H1 (cell line): Measurements from ENCODE around the gene METAP1D. TPM values are rescaled to one million over a fixed set of nuclear protein-coding genes. Genes with fewer than 3 reads are reported as not detected.
A peak's percentile ranks its signal among the peaks of the same experiment; 100 is the strongest.

ENCODE experiments used
- CTCF ChIA-PET: fragments of 300-600 bp; sonication (Branson Sonifier 250); formaldehyde crosslinking; loops from one replicate; lab custom pipeline; 2021; ENCODE audit not compliant: partially characterized antibody; lab: Charles Lee
- POLR2A ChIA-PET: fragments of 300-600 bp; sonication (Branson Sonifier 250); formaldehyde crosslinking; loops from one replicate; lab custom pipeline; 2021; ENCODE audit warnings: inconsistent platforms; ENCODE audit not compliant: partially characterized antibody; lab: Charles Lee
- DNase-seq, 2 experiments: peaks; one replicate each; pipeline versions ENCODE4 v3.0.0 to v3.0.0-alpha.2; 2010 to 2022; ENCODE audit warnings: low spot score in 2 of 2, low read depth in 1 of 2, mixed read lengths in 1 of 2
- FAIRE-seq: peaks from 2 replicates; lab custom pipeline; 2011; peaks lifted over from hg19 to GRCh38; lab: Jason Lieb, UNC
- H2AFZ ChIP-seq: 2 replicates; pipeline ENCODE4 v1.8.1; 2012; ENCODE audit warnings: low read length, inconsistent platforms
- H2AK5ac ChIP-seq: 2 replicates; pipeline ENCODE4 v1.6.1; 2013; ENCODE audit warnings: low read depth, low read length
- H2BK120ac ChIP-seq: replicated peaks from 2 replicates; pipeline ENCODE3; 2013; ENCODE audit warnings: low read depth, low read length, inconsistent platforms
- H2BK12ac ChIP-seq: 2 replicates; pipeline ENCODE4 v1.6.1; 2013; ENCODE audit warnings: low read depth, low read length
- H2BK15ac ChIP-seq: 2 replicates; pipeline ENCODE4 v1.6.1; 2013; ENCODE audit warnings: low read length
- H2BK20ac ChIP-seq: 2 replicates; pipeline ENCODE4 v1.6.1; 2013; ENCODE audit warnings: low read length
- H2BK5ac ChIP-seq: 2 replicates; pipeline ENCODE4 v1.6.1; 2013; ENCODE audit warnings: low read depth, low read length
- H3K14ac ChIP-seq: 2 replicates; pipeline ENCODE4 v1.6.1; 2013; ENCODE audit warnings: inconsistent platforms; ENCODE audit not compliant: insufficient read length
- H3K18ac ChIP-seq: 2 replicates; pipeline ENCODE4 v1.6.1; 2013; ENCODE audit warnings: low read length; ENCODE audit errors: extremely low read depth
- H3K23ac ChIP-seq: 2 replicates; pipeline ENCODE4 v1.6.1; 2013; ENCODE audit warnings: inconsistent platforms; ENCODE audit not compliant: insufficient read length
- H3K23me2 ChIP-seq: 2 replicates; pipeline ENCODE4 v1.6.1; 2013; ENCODE audit warnings: low read depth, low read length
- H3K27ac ChIP-seq: 2 replicates; pipeline ENCODE4 v1.6.1; 2011; ENCODE audit warnings: low read depth, low read length, inconsistent platforms
- H3K27me3 ChIP-seq, 4 experiments: replicated peaks in 1 of 4; 1 replicate in 1 of 4; 2 replicates in 3 of 4; pipeline versions ENCODE4 v1.6.1 to v1.8.1; 2011 to 2013; ENCODE audit warnings: low read length in 3 of 4, mild to moderate bottlenecking in 3 of 4, inconsistent platforms in 2 of 4, mixed read lengths in 2 of 4, moderate library complexity in 1 of 4; ENCODE audit not compliant: control insufficient read depth in 3 of 4, insufficient read depth in 3 of 4; ENCODE audit errors: extremely low read depth in 1 of 4
- H3K36me3 ChIP-seq, 4 experiments: 2 replicates each; pipeline versions ENCODE4 v1.6.1 to v1.8.1; 2011 to 2013; ENCODE audit warnings: mild to moderate bottlenecking in 4 of 4, low read length in 3 of 4, moderate library complexity in 2 of 4, control low read depth in 1 of 4, inconsistent platforms in 1 of 4; ENCODE audit not compliant: insufficient read depth in 4 of 4, control insufficient read depth in 2 of 4
- H3K4ac ChIP-seq: replicated peaks from 2 replicates; pipeline ENCODE3; 2013; ENCODE audit warnings: low read length, low read depth, mixed read lengths, inconsistent platforms; ENCODE audit not compliant: insufficient read length
- H3K4me1 ChIP-seq, 4 experiments: replicated peaks in 1 of 4; 1 replicate in 1 of 4; 2 replicates in 3 of 4; pipeline versions ENCODE4 v1.6.1 to v1.8.1; 2011 to 2013; ENCODE audit warnings: low read length in 3 of 4, inconsistent platforms in 2 of 4, mixed read lengths in 1 of 4; ENCODE audit not compliant: insufficient read depth in 4 of 4, control insufficient read depth in 3 of 4
- H3K4me2 ChIP-seq, 2 experiments: 2 replicates each; pipeline versions ENCODE4 v1.6.1 to v1.8.1; 2011 to 2013; ENCODE audit warnings: low read depth in 2 of 2, low read length in 2 of 2, control low read depth in 1 of 2, inconsistent platforms in 1 of 2, mild to moderate bottlenecking in 1 of 2; ENCODE audit not compliant: insufficient read depth in 1 of 2
- H3K4me3 ChIP-seq, 4 experiments: fragments of 200-600, 300-600 bp in 1 of 4; sonication (generic), shearing (Covaris generic), sonication (Bioruptor Twin) in 1 of 4; 2 replicates each; pipeline versions ENCODE4 v1.5.1 to v1.8.1; 2011 to 2016; ENCODE audit warnings: low read length in 4 of 4, low read depth in 3 of 4, control low read depth in 2 of 4, inconsistent platforms in 2 of 4, mild to moderate bottlenecking in 2 of 4, mixed read lengths in 1 of 4, moderate library complexity in 1 of 4; ENCODE audit not compliant: insufficient read depth in 2 of 4; ENCODE audit errors: extremely low read depth in 1 of 4
- H3K56ac ChIP-seq: replicated peaks from 2 replicates; pipeline ENCODE3; 2013; ENCODE audit warnings: low read depth, mild to moderate bottlenecking, mixed read lengths, low read length, inconsistent platforms; ENCODE audit not compliant: insufficient read length
- H3K79me1 ChIP-seq: 2 replicates; pipeline ENCODE4 v1.6.1; 2013; ENCODE audit warnings: low read depth, low read length, control low read depth
- H3K79me2 ChIP-seq, 2 experiments: 2 replicates each; pipeline versions ENCODE4 v1.6.1 to v1.8.1; 2012 to 2013; ENCODE audit warnings: low read length in 2 of 2, mild to moderate bottlenecking in 2 of 2, inconsistent platforms in 1 of 2; ENCODE audit not compliant: insufficient read depth in 2 of 2, control insufficient read depth in 1 of 2
- H3K9ac ChIP-seq, 4 experiments: replicated peaks in 1 of 4; 1 replicate in 1 of 4; 2 replicates in 3 of 4; pipeline versions ENCODE4 v1.6.1 to v1.8.1; 2011 to 2013; ENCODE audit warnings: low read depth in 3 of 4, low read length in 3 of 4, control low read depth in 2 of 4, mild to moderate bottlenecking in 2 of 4, moderate library complexity in 2 of 4, inconsistent platforms in 1 of 4; ENCODE audit errors: extremely low read depth in 1 of 4
- H3K9me3 ChIP-seq, 2 experiments: 2 replicates each; pipeline versions ENCODE4 v1.6.1 to v1.8.1; 2012 to 2013; ENCODE audit warnings: mild to moderate bottlenecking in 2 of 2, moderate library complexity in 2 of 2, control low read depth in 1 of 2, inconsistent platforms in 1 of 2, low read depth in 1 of 2, low read length in 1 of 2, mixed read lengths in 1 of 2; ENCODE audit not compliant: insufficient read depth in 2 of 2
- H4K20me1 ChIP-seq, 2 experiments: replicated peaks in 1 of 2; 2 replicates each; pipeline versions ENCODE3 to v1.8.1; 2011 to 2013; ENCODE audit warnings: inconsistent platforms in 2 of 2, low read length in 2 of 2, mild to moderate bottlenecking in 1 of 2; ENCODE audit not compliant: insufficient read depth in 2 of 2, control insufficient read depth in 1 of 2
- H4K5ac ChIP-seq: 2 replicates; pipeline ENCODE4 v1.6.1; 2013; ENCODE audit warnings: low read length, low read depth, mixed read lengths, inconsistent platforms; ENCODE audit not compliant: insufficient read length
- H4K8ac ChIP-seq: 2 replicates; pipeline ENCODE4 v1.8.0; 2013; ENCODE audit warnings: mild to moderate bottlenecking, moderate library complexity, low read length, inconsistent platforms; ENCODE audit not compliant: insufficient read depth; ENCODE audit errors: extremely low read depth
- H4K91ac ChIP-seq: replicated peaks from 2 replicates; pipeline ENCODE3; 2013; ENCODE audit warnings: low read length, mixed read lengths, inconsistent platforms; ENCODE audit not compliant: insufficient read length
- BACH1 ChIP-seq: IDR thresholded peaks from 2 replicates; pipeline ENCODE4 v1.6.1; 2012; ENCODE audit warnings: low read length, improper control_type of control experiment
- SIN3A ChIP-seq, 2 experiments: IDR thresholded peaks in 1 of 2; conservative IDR thresholded peaks in 1 of 2; 2 replicates each; pipeline ENCODE4 v1.6.1; 2011 to 2012; ENCODE audit warnings: low read length in 2 of 2, improper control_type of control experiment in 1 of 2, low read depth in 1 of 2, mild to moderate bottlenecking in 1 of 2
- WGBS, 2 experiments: shearing (Covaris generic) in 1 of 2; methylation state at CpG; one replicate each; pipeline versions ENCODE4 v1.1.6 to v1.1.7; 2013 to 2015; ENCODE audit warnings: low lambda C conversion rate in 2 of 2, mixed read lengths in 2 of 2, inconsistent platforms in 1 of 2, low coverage in 1 of 2, missing lambda C conversion rate in 1 of 2; ENCODE audit not compliant: insufficient replicate concordance in 2 of 2, insufficient coverage in 1 of 2, insufficient read length in 1 of 2; ENCODE audit errors: extremely low coverage in 1 of 2, missing lambda C conversion rate in 1 of 2; 5-methylcytosine and 5-hydroxymethylcytosine counted together
- polyA plus RNA-seq, 7 experiments: library from polyadenylated mRNA; depleted of rRNA in 3 of 7; stranded (reverse) in 5 of 7; unstranded in 2 of 7; fragments of >200 nt in 5 of 7; fragments of 200-250 nt in 2 of 7; gene quantifications; 1 replicate in 5 of 7; 2 replicates in 1 of 7; 4 replicates in 1 of 7; pipeline versions ENCODE4 v1.2.1 to v1.2.3, GENCODE V29; 2011 to 2013; ENCODE audit warnings: missing spikeins in 2 of 7, mixed read lengths in 2 of 7
- total RNA-seq: library from RNA; stranded (reverse); fragmentation: NEBNext Ultra II Directional; extraction: Animal tissue kit (Norgen Biotek cat#: 25700); gene quantifications from 2 replicates; pipeline ENCODE4 v1.2.1, GENCODE V29; 2021
- TF ChIP-seq, protein P1 (sequence below): IDR thresholded peaks from 2 replicates; pipeline ENCODE4 v1.6.1; 2011; ENCODE audit warnings: low read length, improper control_type of control experiment
- TF ChIP-seq, protein P2 (sequence below): IDR thresholded peaks from 2 replicates; pipeline ENCODE4 v1.6.1; 2012; ENCODE audit warnings: inconsistent platforms

The METAP1D gene
- total and polyA plus RNA-seq, 2 of the 8 experiments (the other 6 are each of a cell fraction or from before 2014, with no cell fraction given) = 3.9 to 6.2 TPM

GRCh38 chr2:172013396-172013795, 13.6 kb downstream of the METAP1D start:
- Histone ChIP-seq H3K27me3 (no peaks in the 10 kb centered on the region), H3K4me1 (peaks cover 0 to 14% (median 5%) of the 10 kb centered on the region in 4 experiments; a peak in 4 of 7 replicates), H3K79me1 (no peaks in the 10 kb centered on the region), H3K23me2 (no peaks in the 10 kb centered on the region), H2BK15ac (no peak overlapping the region), H3K4me3 (no peak overlapping the region), H4K8ac (no peak overlapping the region), H3K27ac (no peak overlapping the region), H3K4ac (no peak overlapping the region), H4K20me1 (no peaks in the 10 kb centered on the region), H3K9ac (no peak overlapping the region), H3K18ac (no peak overlapping the region), H2BK120ac (no peak overlapping the region), H2AK5ac (0 out of 2 replicates have a peak overlapping the region, but pooled peaks have one; percentile 28), H2BK5ac (peak overlapping the region; percentile 60; the same call in 1 of the 2 replicates), H3K9me3 (no peaks in the 10 kb centered on the region), H4K91ac (no peak overlapping the region), H2BK20ac (peak overlapping the region; percentile 23; the same call in 1 of the 2 replicates), H4K5ac (no peak overlapping the region), H3K4me2 (peak overlapping the region; percentile 15 to 50; a peak in 1 of 4 replicates), H2AFZ (no peak overlapping the region), H3K14ac (no peak overlapping the region), H3K56ac (no peak overlapping the region), H3K79me2 (no peaks in the 10 kb centered on the region), H3K36me3 (no peaks in the 10 kb centered on the region), H2BK12ac (no peak overlapping the region; the same call in 1 of the 2 replicates), H3K23ac (no peak overlapping the region)
- DNase-seq (no peak), FAIRE-seq (no peak)
- CTCF ChIA-PET = no interaction called here
- POLR2A ChIA-PET = interaction anchor here (0.7 to 1.2 kb wide), 3 partner anchors 14 to 326 kb away, joined by 3 read pairs; partner anchors contain the start of gene DYNC1I2
- 49% methylated on average over 4 of the region's 4 CpGs; no CpG with 5 or more reads in 1 of the 2 experiments for WGBS, 2 experiments
- TF ChIP-seq, protein P1, sequence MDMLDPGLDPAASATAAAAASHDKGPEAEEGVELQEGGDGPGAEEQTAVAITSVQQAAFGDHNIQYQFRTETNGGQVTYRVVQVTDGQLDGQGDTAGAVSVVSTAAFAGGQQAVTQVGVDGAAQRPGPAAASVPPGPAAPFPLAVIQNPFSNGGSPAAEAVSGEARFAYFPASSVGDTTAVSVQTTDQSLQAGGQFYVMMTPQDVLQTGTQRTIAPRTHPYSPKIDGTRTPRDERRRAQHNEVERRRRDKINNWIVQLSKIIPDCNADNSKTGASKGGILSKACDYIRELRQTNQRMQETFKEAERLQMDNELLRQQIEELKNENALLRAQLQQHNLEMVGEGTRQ = no peak
- TF ChIP-seq SIN3A (conservative IDR thresholded peaks at IDR 0.05 in 1 of 2, IDR thresholded peaks at IDR 0.05 in 1 of 2; ENCODE audit: low read depth in 1 of 2, low read length in 2 of 2) (peak in 1 of 2 experiments; percentile 76; a peak in 2 of 4 replicates), BACH1 (peak; percentile 33; the same call in 1 of the 2 replicates)
- TF ChIP-seq, protein P2, sequence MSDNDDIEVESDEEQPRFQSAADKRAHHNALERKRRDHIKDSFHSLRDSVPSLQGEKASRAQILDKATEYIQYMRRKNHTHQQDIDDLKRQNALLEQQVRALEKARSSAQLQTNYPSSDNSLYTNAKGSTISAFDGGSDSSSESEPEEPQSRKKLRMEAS = peak; percentile 56; the same call in 1 of the 2 replicates
- TF ChIP-seq, all 59 proteins: peak for 3
